OCI-LY1 (cell line): ENCODE measurements around the gene AGAP1.

ENCODE experiments used
- CTCF ChIP-seq: fragments of 200-600 bp; sonication (generic), shearing (Covaris generic); IDR thresholded peaks from 2 replicates; pipeline ENCODE4 v1.5.1; 2017; ENCODE audit warnings: mild to moderate bottlenecking, antibody characterized with exemption, low read length, moderate library complexity, mixed read lengths
- EZH2 ChIP-seq: fragments of 200-600 bp; sonication (generic), shearing (Covaris generic); IDR thresholded peaks from 2 replicates; pipeline ENCODE4 v1.8.0; 2017; ENCODE audit warnings: borderline replicate concordance, mixed run types, mild to moderate bottlenecking, antibody characterized with exemption, low read length, moderate library complexity, mixed read lengths

- TF ChIP-seq CTCF (no peak), EZH2 (no peak)
These were observed 522.7 kb downstream of the AGAP1 start for GRCh38 chr2:236016496-236016895.
